RWPE1 (cell line): Measurements from ENCODE around the gene USP10.

ENCODE experiments used
- CTCF ChIA-PET: fragments of 350-600 bp; sonication (Branson Sonifier 250); formaldehyde crosslinking; extraction: SDS; loops from one replicate; lab custom pipeline; 2021; lab: Yijun Ruan, JAX
- POLR2A ChIA-PET: fragments of 400-600 bp; formaldehyde crosslinking; extraction: SDS; loops from one replicate; lab custom pipeline; 2020; ENCODE audit warnings: antibody characterized with exemption; ENCODE audit not compliant: low non-redundant PET; lab: Yijun Ruan, JAX
- DNase-seq: peaks from one replicate; pipeline ENCODE4 v3.0.0; 2012; ENCODE audit warnings: low spot score
- H3K27ac ChIP-seq: fragments of 450-650 bp; 2 replicates; pipeline ENCODE4 v1.5.1; 2017
- CTCF ChIP-seq: fragments of 450-650 bp; conservative IDR thresholded peaks from 2 replicates; pipeline ENCODE4 v1.5.1; 2017; ENCODE audit warnings: low read depth, mild to moderate bottlenecking

The USP10 gene

GRCh38 chr16:84677849-84678248 lies 22.0 kb upstream of the USP10 start:
- H3K27ac ChIP-seq, result no peak overlapping the region
- CTCF ChIA-PET, result no interaction called here
- no peak for TF ChIP-seq CTCF
- POLR2A ChIA-PET, result no interaction called here
- DNase-seq, result no peak

- TF ChIP-seq CTCF, result no peak
- CTCF ChIA-PET, result interaction anchor here (0.6 kb wide), 1 partner anchor 31 kb away, joined by 3 read pairs; no protein-coding TSS in a partner anchor
- POLR2A ChIA-PET, result no interaction called here
- no peak for DNase-seq
- no peak overlapping the region for H3K27ac ChIP-seq
These were observed 21.3 kb upstream of the USP10 start for GRCh38 chr16:84678541-84678940.

- no peak overlapping the region for H3K27ac ChIP-seq
- no peak for DNase-seq
- ChIA-PET POLR2A (no interaction called here), CTCF (interaction anchor here (0.5 to 0.6 kb wide), 2 partner anchors 11 to 168 kb away, joined by 3 to 4 read pairs; no protein-coding TSS in a partner anchor)
- no peak for TF ChIP-seq CTCF
These were observed 19.5 kb upstream of the USP10 start for GRCh38 chr16:84680165-84680842.

GRCh38 chr16:84680843-84681629 lies 18.8 kb upstream of the USP10 start:
- H3K27ac ChIP-seq, result no peak overlapping the region
- no peak for DNase-seq
- TF ChIP-seq CTCF, result no peak
- ChIA-PET CTCF (interaction anchor here (0.5 to 1.2 kb wide), 2 partner anchors 9 to 169 kb away, joined by 3 to 8 read pairs; no protein-coding TSS in a partner anchor), POLR2A (no interaction called here)

- CTCF ChIA-PET, result no interaction called here
- no peak for TF ChIP-seq CTCF
- no peak overlapping the region for H3K27ac ChIP-seq
- DNase-seq, result no peak
- POLR2A ChIA-PET, result no interaction called here
These were observed 15.9 kb upstream of the USP10 start for GRCh38 chr16:84683691-84684591.

- H3K27ac ChIP-seq, result no peak overlapping the region
- POLR2A ChIA-PET, result no interaction called here
- CTCF ChIA-PET, result no interaction called here
- DNase-seq, result no peak
- TF ChIP-seq CTCF, result no peak
These were observed 15.2 kb upstream of the USP10 start for GRCh38 chr16:84684592-84684965.
